Nucleus accumbens (tissue), 56 donors: ENCODE results near the gene SPDYE2.
"Not testable (repeated sequence)": the region's sequence is repeated elsewhere in the genome, so short reads cannot be mapped to it uniquely, and the experiment has no call there.

Experiments
- DNase-seq, 56 donors: peaks; one replicate each; lab custom pipeline; 2025; lab: John Stamatoyannopoulos, UW

The SPDYE2 gene, protein sequence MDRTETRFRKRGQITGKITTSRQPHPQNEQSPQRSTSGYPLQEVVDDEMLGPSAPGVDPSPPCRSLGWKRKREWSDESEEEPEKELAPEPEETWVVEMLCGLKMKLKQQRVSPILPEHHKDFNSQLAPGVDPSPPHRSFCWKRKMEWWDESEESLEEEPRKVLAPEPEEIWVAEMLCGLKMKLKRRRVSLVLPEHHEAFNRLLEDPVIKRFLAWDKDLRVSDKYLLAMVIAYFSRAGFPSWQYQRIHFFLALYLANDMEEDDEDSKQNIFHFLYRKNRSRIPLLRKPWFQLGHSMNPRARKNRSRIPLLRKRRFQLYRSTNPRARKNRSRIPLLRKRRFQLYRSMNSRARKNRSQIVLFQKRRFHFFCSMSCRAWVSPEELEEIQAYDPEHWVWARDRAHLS

DNA sequence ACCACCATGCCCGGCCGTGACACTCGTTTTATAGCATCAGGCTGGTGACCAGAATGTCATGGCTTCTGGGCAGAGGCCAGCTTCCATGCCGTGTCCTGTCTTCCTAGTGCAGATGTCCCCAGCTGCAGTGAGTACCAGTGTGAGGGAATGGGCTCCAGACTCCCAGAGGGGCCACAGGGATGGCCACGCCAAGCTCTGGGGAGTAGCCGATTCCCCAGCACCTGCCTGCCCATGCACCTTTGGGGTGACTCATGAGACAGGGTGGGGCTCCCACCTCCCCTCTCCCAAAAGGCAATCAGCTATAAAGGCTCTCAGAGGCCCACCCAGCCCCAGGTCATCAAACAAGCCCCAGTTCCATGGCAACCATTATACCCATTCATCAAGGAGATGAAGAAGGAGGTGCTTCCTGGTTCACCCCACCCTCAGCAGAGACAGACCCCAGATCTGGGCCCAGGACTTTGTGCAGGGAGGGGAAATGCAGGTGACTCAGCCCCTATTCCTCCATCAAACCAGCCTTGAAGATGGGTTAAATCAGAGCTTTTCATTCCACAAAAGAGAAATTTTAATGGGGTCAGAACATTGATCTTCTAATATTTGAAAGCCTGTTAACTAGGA is at the start of gene SPDYE2:
Gene SPDYE2, plus strand, starts transcription at position 419 of the 615 bp plus-strand sequence. CDS start 2,030 bp downstream, outside the sequence.
- DNase-seq: not testable (repeated sequence)

DNA sequence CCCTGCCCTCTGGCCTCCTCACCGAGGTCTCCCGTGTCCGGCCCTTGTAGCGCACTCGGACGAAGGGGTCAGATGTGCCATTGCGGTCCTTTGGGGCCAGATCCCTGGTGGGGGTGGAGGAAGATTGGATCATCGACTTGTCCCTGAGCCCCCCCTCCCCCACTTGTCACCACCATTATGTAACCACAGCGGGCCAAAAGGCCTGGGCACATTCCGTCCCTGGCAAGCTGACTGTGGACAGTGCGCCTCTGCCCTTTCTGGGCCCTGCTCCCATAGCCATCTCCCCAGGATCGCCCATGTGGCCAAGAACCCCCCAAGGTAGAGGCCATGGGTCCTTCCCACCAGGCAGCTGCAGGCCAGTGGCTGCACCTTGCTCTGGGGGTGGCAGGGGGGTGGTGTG is 47.9 kb upstream of the SPDYE2 start:
- not testable (repeated sequence) for DNase-seq

DNA sequence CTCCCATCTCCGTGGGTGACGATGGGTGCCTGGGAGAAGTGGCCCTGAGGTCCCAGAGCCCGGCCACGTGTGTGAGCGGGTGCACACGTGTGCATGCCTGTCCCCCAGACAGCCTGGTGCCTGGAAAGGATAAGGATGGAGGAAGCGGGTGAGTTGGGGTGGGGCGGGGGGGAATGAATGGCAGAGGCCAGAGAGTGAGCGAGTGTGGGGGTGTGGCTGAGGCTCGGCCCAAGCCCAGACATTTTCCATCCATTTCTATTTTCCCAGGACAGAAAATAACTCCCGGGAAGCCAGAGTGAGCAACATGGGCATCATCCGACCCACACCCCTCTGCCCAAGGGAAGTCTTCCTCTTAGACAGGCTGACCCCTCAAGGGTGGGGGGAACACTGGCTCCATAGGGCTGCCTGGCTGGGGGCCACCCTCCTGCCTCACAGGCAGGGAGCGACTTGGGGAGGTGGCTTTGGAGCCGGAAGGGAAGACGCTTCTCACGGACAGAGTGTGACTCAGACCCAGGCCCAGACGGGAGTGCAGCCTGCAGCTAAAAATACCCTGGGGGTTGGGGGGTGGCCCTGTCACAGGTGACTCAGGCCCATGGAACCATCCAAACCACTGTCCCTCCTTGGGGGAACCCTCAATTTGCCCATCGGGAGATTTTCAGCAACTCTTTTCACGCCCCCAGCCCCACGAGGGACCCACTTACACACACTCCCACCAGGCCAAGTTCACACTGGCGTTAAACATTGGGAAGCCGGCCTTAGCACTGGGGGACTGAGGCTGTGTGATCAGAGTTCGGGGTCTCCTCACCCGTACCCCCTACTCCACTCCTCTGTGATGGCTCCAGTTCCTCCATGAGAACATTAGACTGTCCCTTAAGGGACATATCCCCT is 45.5 kb upstream of the SPDYE2 start:
- not testable (repeated sequence) for DNase-seq

DNA sequence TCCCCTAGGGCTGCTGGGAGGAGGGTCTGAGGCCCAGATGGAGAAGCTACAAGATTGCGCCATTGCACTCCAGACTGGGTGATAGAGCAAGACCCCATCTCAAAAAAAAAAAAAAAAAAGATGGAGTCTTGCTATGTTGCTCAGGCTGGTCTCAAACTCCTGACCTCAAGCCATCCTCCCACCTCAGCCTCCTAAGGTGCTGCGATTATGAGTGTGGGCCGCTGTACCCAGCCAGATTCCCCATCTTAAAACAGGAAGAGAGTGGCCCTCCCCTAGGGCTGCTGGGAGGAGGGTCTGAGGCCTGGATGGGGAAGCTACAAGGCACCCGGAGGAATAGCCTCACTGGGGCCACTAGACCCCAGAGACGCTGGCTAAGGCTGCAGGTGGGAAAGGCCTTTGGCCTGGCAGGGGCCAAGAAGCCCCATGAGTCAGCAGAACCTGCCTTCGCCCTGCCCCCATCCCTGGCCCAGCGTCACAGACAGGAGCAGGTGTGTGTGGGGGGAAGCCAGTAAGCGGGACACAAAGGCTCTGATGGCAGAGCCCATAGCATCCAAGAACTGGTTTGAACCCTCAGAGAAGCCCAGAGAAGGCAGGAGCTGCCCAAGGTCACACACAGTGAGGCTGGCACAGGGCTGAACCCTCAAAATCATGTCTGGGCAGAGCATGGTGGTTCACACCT is 43.5 kb upstream of the SPDYE2 start:
- not testable (repeated sequence) for DNase-seq

DNA sequence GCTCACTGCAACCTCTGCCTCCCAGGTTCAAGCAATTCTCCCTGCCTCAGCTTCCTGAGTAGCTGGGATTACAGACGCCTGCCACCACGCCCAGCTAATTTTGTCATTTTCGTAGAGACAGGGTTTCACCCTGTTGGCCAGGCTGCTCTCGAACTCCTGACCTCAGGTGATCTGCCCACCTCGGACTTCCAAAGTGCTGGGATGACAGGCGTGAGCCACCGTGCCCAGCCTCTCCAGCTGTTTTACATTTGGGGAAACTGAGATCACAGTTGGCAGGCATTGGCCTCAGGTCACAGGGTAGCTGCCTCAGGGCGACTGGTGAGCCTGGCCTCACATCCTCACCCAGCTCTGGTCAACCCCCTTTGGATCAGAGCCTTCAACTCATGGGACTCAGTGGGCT is 40.5 kb upstream of the SPDYE2 start:
- DNase-seq: not testable (repeated sequence)

DNA sequence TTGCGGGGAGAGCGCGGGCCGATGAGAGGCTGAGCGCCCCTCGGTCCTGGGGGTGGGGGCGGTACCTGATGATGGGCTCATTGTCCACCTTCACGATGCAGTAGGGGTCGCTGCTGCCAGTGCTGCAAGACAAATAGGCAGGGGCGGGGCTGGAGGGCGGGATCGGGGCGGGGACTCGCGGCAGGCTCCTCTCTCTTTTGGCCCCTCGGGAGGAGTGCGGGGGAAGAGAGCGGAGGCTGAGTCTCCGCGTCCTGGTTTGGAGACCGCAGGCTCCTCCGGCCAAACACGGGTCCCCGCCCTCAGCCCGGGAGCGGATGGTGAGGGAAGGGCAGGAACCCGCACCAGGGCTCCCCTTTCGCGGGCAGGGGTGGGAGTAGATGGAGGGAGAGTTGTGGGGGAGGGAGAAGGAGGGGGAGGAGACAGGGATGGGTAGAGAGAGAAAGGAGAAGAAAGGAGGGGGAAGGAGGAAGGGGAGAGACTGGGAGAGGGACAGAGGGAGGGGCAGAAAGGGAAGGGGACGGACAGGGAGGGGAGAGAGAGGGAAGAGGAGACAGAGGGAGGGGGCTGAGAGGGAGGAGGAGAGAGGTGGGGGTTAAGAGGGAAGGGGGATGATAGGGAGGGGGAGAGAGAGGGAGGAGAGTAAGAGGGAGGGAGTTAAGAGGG is 39.0 kb upstream of the SPDYE2 start:
- not testable (repeated sequence) for DNase-seq

DNA sequence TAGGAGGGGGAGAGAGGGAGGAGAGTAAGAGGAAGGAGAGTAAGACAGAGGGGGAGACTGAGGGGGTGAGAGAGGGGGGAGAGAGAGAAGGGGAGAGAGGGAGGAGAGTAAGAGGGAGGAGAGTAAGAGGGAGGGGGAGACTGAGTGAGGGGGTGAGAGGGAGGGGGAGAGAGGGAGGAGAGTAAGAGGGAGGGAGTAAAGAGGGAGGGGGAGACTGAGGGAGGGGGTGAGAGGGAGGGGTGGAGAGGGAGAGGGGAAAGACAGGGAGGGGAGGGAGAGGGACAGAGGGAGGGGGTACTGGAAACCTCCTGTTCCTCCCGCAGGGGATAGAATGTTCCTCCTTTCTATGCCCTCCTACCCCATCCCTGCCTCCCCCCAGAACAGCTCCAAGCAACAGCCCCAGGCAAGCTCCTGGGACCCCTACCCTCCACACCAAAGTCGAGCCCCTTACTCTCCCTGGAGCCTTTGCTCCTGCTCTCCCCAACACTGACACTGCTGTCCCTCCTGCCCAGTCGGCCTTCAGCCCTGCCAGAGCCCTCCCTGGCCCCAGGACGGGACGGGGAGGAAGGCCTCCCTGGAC is 38.3 kb upstream of the SPDYE2 start:
- not testable (repeated sequence) for DNase-seq

DNA sequence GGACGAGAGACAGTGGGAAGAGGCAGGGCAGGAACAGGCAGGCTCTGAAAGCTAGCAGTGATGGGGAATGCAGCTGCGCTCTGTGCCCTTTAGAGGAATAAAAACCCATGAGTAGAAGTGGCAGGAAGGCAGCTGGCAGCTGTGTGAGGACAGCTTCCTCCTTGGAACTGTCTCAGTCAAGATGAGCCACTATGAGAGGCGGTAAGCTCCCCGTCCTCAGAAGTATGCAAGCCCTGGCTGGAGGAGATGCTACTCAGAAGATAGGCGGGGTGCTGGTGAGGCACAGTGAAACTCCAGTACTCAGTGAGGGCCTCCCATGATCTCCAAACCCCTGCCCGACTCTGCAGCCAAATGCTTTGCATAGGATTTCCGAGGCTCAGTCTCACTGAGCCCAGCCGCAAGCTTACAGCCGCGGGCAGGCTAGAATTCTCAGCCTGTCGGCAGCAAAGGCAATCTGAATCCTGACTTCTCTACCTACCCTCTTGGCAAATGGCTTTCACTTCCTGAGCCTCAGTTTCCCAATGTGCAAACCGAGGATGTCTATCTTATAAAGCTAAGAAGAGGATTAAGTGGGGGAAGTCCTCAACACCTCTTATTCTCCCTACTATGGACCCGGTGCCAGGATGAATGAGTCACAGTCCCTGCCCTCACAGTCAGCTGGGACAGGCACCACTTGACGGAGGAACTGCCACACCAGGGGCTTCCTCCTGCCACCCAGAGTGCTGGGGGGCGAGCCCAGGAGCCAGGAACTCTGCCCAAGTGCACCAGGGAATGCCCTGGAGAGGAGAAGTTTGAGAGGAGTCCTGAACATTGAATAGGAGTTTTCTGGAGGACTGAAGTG is 35.9 kb upstream of the SPDYE2 start:
- not testable (repeated sequence) for DNase-seq

DNA sequence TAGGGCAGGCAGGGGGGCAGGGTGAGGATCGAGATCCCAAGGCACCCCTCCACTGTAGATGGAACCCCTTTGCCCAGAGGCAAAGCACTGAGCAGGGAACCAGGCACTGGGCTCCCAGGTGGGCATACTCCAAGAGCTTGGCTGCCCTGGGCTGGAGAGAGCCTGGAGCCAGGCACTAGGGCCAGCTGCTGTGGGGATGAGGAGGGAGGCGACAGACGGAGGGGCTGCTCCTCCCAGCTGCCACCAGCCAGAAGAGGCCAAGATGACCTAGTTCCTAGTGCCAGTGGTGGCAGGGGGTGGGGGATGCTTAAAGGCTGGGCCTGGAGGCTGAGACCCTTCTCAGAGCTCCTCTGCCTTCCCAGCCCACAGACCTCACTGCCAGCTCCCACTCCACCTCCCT is 35.1 kb upstream of the SPDYE2 start:
- not testable (repeated sequence) for DNase-seq

DNA sequence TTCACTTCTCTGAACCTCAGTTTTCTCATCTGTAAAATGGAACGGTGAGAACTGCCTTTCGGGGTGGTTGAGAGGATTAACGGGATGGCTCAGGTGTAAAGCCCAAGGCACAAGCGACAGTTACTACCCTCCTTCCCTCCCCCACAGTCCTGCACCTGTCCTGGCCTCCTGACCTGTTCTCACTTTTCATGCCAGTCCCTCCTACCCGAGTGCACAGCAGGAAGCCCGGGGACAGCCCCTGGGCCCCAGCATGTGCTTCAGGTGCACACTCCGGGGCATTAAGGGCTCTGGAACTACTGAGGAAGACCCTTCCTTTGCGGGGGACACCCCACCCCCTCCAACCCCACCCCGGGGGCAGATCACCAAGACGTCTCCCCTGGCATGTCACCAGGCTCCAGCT is 34.1 kb upstream of the SPDYE2 start:
- not testable (repeated sequence) for DNase-seq

DNA sequence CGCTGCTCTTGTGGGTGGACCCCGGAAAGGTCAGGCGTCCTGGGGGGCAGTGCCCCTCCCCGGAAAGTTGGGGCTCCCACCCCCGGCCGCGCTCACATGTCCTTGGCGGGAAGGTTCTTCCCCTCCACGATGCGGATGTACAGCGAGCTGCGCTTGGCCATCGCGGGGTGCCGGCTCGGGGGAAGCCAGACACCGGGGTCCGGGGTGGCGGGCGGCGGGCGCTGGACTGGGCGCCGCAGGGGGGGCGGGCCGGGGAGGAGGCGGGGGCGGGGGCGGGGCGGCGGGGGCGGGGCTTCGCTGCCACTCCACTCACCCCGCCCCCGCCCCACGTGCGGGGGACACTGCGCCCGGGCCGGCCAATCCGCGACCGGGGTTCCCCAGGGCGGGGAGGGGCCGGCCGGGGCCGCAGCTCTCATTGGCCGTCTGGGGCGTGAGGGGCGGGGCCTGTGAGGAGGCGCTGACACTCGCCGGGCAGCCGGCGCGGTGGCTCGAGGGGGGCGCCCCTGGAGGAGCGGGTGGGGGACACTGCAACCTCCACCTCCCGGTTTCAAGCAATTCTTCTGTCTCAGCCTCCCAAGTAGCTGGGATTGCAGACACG is 33.4 kb upstream of the SPDYE2 start, which contains the start of gene RASA4B:
Gene RASA4B, minus strand, starts transcription at position 228 of the 598 bp plus-strand sequence. Its CDS starts 67 bp downstream, at position 161.
- DNase-seq: not testable (repeated sequence)

DNA sequence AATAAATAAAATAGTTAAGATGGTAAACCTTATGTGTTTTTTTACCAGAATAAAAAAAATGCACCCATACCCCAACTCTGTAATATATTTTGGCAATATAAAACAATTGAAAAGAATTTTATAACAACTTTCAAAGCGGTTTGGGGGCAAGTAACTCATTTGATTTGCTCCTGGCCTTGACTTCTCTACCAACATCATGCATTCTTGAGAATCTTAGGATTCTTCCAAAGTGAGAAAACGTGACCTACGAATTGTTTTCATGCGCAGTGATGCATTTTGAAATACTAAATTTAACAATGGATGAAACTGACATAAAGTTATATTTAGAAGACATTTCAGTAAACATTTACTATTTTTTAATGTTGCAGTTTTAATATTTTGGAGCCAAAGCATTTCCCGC is 30.2 kb upstream of the SPDYE2 start:
- not testable (repeated sequence) for DNase-seq

DNA sequence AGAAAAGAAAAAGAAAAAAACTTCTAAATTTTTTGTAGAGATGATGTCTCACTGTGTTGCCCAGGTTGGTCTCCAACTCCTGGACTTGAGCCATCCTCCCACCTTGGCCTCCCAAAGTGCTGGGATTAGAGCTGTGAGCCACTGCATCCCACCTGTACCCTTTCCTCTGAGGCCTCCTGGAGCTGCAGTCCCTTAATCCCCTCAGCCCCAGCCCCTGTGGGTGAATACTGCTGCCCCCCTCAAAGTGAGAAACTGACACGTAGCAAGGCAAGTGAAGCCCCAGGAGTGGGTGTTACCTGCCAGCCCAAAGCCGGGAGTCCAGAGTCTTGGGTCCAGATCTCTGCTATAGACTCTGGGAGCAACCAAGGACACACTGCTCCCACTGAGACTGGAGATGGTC is 26.2 kb upstream of the SPDYE2 start:
- not testable (repeated sequence) for DNase-seq

DNA sequence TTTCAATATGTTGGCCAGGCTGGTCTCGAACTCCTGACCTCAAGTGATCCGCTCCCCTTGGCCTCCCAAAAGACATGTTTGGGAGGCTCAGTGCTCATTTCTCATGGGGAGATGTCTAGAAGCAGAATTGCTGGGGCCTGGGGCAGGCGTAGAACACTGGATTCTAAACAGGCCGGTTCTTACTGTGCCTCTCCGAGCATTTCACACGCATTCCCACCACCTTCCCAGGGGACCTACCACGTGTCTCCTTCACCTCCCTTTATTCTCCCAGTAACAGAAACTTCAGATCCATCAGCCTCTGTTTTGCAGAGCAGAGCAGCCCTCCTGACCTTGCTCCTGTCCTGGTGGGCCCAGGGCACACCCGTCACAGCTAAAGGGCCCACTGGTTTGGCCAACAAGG is 23.8 kb upstream of the SPDYE2 start:
- not testable (repeated sequence) for DNase-seq

DNA sequence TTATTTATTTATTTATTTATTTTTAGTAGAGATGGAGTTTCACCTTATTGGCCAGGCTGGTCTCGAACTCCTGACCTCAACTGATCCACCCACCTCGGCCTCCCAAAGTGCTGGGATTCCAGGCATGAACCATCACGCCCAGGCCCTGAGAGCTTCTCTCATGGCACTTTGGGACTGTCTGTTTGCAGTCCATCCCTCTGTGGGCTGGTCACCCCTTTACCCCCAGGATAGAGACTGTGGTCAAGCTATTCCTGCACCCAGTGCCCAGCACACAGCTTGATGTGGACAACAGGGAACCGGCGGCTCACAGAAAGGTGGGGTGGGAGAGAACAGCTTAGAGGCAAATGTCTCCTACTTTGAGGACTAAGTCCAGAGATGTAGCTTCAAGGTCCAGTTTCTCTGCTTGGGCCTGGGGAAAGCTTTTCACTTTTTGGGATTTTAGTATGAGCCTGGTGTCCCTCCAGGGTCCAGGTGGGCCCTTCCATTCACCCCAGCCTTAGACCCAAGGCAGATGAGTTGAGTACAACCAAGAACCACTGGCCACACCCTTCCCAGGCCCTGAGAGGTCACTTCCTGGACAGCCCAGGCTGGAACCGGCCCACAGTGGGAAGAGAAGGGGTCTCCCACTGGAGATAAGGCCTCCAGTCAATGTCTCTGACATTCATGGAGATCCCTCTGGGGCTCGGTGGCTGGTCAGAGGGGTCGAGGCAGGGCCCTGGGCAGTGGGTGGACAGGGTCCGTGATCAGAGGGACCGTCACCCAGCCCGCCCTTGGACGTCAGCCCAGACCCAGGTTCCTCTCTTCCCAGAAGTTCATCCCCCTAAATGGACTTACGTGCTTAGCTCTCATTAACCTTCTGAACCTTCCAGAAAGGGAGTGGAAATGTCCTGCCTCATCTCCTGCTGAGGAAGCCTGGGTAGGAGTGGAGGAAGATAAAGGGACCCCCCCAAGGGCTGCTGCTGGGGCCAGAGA is 22.9 kb upstream of the SPDYE2 start:
- DNase-seq: not testable (repeated sequence)

DNA sequence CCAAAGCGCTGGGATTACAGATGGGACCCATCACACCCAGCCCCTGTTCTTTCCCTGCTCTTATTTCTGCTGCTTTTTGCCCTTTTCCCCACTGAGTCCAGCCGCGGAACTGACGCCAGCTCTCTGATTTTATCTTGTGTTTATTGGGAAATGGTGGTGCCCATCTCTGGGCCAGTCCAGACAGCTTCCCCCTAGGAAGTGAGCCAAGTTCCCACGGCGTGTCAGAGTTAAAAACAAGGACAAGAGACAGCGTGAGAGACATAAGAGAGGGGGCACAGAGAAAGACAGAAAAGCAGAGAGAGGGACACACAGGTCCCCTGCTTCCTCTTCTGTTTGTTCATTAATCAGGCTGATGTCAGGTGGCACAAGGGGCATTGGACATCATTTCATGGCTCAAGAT is 19.4 kb upstream of the SPDYE2 start:
- DNase-seq: not testable (repeated sequence)

DNA sequence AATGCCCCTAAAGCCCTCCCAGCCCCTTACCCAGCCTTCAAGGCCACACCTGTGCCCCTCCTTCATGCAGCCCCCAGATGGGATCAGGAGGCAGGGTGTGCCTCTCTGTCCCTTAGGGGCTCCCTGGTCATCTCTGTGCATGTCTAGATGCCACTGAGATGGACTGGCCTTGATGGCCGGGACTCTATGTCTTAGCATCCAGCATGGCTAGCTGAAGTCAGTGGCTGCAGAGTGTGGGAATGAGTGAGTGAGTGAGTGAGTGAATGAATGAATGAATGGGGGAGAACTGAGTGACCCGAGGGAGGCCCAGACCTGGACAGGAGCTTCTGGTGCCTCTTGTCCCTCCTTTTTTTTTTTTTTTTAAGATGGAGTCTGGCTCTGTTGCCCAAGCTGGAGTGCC is 18.9 kb upstream of the SPDYE2 start:
- DNase-seq: not testable (repeated sequence)
